HK-2 (cell line): ENCODE data around the gene CCND1.
"Not testable (repeated sequence)": the region's sequence is repeated elsewhere in the genome, so short reads cannot be mapped to it uniquely, and the experiment has no call there.

Source experiments
- DNase-seq: peaks from one replicate; pipeline ENCODE4 v3.0.0-alpha.2; 2018; ENCODE audit not compliant: unreplicated experiment

Gene CCND1

DNA sequence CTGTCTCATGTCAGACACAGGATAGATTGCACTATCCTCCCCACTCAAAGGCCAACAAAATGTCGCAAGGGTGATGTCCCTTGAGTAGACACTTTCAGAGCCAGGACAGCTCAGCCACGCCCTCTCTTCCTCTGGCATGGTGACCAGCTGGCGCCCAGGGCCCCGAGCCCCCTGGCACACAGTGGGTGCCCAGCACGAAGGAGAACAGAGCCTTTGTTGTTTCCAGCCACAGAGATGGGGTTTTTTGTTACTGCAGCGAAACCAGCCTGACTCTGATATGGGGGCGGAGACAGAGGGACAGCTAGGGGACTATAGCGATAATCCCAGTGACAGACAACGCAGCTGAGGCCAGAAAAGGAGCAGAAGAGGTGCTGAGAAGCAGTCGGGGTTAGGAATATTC, 23.3 kb upstream of the CCND1 start:
- no peak for DNase-seq

DNA sequence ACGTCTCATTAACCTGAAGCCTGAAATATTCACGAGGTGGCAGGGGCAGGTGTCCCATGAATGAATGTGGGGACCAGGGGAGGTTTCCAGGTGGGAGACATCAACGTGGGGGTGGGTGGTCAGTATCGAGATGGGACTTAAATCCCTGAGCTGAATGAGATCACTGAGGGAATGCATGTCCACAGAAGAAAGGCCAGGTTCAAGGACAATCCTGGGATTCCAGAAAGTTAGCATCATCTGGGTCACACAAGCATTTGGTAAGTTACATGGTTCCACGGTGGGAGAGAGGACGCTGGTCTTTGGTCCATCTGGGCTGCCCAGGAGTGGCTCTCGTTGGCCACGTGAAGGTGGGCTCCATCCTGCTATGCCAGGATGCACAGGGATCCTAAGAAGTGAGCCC, 22.7 kb upstream of the CCND1 start:
- no peak for DNase-seq

DNA sequence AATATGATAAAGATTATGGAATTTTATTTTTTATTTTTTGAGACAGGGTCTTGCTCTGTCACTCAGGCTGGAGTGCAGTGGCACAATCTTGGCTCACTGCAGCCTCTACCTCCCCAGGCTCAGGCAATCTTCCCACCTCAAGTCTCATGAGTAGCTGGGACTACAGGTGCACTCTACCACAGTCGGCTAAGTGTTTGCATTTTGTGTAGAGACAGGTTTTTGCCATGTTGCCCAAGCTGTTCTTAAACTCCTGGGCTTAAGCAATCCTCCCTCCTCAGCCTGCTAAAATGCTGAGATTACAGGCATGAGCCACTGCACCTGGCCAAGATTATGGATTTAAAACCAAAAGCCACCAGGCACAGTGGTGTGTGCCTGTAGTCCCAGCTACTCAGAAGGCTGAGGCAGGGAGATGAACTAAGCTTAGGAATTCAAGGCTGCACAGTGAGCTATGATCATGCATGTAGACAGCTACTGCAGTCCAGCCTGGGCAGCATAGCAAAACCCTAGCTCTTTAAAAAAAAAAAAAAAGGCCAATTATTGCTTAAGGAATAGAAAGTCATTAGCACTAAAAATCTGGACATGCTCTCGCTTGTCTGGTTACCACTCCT, 20.2 kb upstream of the CCND1 start:
- no peak for DNase-seq

GRCh38 chr11:69622097-69622681, 18.8 kb upstream of the CCND1 start:
- DNase-seq, result not testable (repeated sequence)

DNA sequence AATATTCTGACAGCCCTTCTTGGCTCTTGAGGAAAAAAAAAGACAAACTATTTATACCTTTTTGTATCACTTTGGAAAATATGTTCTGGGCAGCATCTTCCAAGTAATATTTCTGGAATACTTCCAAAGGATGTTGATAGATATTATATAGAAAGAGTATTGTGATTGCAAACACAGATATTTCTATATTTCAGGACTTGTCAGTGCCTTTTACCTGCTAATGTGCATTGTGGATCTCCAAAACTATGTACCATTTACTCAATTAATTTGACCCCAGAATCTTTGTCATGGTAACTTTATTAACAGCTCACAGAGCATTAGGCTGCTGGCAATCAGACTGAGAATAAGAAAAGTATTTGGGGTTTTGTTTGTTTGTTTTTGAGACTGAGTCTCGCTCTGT, 16.7 kb upstream of the CCND1 start:
- DNase-seq, result no peak

GRCh38 chr11:69625476-69625875, 15.5 kb upstream of the CCND1 start:
- no peak for DNase-seq

- no peak for DNase-seq
These were observed 13.4 kb upstream of the CCND1 start for GRCh38 chr11:69627551-69627950.

DNA sequence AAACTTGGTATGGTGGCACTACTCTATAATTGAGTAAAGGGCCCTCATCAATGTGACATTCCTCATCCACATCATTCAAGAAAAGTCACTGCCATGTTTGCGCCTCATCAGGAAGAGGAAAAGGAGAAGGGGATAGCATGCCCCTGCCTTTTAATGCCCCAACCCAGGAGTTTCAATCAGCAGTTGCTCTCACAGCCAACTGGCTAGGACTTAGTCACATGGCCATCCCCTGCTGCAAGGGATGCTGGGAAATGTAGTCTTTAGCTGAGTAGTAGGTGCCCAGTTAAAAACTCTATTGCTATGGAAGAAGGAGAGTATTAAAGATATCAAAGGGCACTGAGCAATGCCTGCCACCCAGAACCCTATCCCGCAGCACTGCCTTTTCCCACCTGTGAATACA, 10.9 kb upstream of the CCND1 start:
- DNase-seq, result no peak

GRCh38 chr11:69630424-69630823, 10.5 kb upstream of the CCND1 start:
- DNase-seq, result no peak

GRCh38 chr11:69632900-69633299, 8.1 kb upstream of the CCND1 start:
- DNase-seq, result no peak

DNA sequence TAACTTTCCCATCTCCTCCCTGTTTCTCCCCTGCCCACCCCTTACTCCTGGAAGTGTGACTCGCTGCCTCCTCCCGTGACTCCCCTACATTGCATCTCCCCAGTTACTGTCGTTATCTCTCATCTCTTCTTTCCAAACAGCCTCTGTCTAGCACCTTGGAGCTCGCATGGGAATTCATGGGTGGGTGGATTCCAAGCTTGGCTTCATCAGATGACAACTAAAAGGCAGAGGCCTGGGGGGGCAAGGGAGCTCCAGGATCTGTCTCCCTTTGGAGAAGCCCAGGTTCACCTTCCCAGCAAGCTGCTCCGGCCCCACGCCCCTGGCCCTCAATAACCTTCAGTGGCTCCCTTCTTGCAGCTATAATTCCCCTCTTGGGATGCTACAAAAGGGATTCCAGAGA, 6.9 kb upstream of the CCND1 start:
- no peak for DNase-seq

GRCh38 chr11:69634590-69634989, 6.4 kb upstream of the CCND1 start:
- no peak for DNase-seq

GRCh38 chr11:69635195-69635594, 5.8 kb upstream of the CCND1 start:
- no peak for DNase-seq

DNA sequence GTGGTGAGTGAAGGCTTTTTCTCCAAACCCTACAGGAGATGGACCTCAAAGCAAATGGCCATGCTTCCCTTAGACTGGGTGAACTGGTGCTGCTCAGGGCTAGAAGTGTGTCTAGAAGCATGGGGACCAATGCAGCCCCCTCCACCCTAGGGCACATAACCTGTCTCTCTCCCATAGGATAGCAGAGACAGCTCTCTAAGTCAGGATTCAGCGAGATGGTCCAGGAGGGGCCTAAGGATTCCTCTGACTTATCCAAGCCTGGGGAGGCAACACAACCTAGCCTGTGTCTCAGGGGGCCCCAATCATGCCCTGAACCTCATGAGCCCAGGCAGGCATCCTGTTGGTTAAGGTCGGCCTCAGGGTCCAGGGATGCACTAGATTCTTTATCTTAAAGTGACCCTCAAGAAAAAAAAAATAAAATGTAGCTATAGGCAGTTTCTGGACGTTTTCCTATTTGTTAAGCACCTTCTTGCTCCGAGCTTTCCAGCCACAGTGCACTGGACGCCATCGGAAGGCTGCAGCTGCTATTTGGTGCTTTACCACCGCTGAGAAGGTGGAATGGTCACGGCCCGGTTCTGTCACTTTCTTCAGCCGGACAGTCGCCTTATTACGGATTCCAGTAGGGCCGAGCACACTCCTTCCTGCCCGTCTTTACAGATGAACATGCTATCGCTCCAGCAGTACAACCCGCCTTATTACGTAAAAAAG, 5.0 kb upstream of the CCND1 start:
- no peak for DNase-seq

DNA sequence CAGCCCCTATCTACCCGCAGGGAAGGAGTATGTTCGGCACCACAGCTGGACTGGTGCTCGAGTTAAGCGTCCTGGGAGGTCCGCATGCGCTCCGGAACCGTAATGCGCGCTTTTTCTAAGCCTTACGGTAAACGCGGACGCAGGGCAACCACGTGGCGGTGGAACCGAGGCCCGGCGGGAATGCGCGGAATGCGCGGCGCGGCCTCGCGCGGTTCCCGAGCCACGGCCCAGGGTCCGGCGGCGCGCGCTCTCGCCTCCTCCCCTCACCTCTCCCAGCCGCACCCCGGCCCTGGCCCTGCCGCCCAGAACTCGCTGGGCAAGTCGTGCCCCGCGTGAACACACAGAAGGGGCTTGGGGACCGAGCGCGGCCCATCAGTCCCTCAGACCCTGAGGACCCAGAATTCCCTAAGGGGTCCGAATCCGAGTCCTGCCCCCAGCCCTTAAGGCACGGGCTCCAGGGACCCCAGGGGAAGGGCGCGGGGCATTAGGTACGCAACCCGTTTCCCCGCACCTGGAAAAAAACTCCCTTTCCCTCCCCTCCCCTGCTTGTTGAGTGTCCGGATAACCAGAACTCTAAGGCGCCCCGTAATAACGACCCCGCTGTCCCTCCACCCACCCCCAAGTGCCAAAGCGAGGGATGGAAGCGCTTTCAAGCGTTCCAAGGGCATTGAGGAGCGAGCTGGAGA, 4.3 kb upstream of the CCND1 start:
- DNase-seq, result peak; percentile 70

GRCh38 chr11:69637198-69637940, 3.6 kb upstream of the CCND1 start:
- no peak for DNase-seq

DNA sequence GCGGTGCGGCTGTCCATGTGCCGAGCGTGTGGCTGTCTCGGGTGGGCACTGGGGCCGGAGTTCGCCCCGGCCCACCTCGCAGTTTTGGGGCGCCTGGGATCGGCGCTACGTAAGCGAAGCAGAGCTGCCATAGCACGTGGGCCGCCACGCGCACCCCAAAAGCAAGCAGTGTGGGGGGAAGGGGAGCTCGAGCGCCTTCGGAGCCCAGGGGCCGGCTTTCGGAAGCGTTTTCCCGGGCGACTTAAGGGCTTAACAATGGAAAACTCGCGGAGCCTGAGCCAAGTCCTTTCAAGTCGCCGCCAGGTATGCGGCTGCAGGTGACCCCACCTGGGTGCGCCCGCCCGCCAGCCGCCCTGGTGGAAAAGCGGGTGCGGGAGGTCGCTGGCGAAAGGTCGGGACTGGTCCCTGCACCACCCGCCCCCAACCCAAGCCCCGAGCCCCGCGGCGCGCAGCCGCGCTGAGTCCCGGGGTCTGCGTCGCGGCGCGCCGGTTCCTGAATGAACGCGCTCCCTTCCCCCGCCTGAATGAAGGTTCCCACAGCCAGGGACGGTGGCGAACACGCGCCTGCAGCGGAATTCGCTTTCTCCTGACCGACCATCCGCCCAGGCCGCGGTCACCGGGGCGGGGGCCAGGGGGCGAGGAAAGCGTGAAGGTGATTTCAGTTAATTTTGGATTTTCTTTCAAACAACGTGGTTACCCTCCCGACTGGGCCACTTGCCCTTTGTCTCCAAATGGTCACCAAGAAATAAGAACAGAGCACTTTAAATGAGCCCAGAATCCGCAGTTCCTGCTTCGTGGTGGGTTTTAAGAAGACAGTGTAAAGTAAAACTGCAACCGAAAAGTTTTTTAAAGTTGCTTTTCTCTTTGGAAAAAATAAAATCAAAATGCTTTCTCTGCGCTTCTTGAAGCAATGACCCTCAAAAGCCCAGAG, 2.8 kb upstream of the CCND1 start:
- peak; percentile 44 for DNase-seq

GRCh38 chr11:69638941-69639681, 1.8 kb upstream of the CCND1 start:
- peak; percentile 89 for DNase-seq

DNA sequence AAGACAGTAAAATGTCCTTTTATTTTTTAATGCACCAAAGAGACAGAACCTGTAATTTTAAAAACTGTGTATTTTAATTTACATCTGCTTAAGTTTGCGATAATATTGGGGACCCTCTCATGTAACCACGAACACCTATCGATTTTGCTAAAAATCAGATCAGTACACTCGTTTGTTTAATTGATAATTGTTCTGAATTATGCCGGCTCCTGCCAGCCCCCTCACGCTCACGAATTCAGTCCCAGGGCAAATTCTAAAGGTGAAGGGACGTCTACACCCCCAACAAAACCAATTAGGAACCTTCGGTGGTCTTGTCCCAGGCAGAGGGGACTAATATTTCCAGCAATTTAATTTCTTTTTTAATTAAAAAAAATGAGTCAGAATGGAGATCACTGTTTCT, 1.1 kb upstream of the CCND1 start:
- DNase-seq, result no peak

- no peak for DNase-seq
These were observed 529 bp upstream of the CCND1 start for GRCh38 chr11:69640260-69640994.
